HepG2 (cell line): ENCODE measurements around the gene CUEDC2. TPM values are rescaled to one million over a fixed set of nuclear protein-coding genes. Genes with fewer than 3 reads are reported as not detected.
A peak's percentile ranks its signal among the peaks of the same experiment; 100 is the strongest.

Source experiments
- CBX5 ChIP-seq: sonication (generic); formaldehyde crosslinking; IDR thresholded peaks from 2 replicates; pipeline ENCODE4 v1.4.0; 2020; ENCODE audit warnings: missing genetic modification reagents, borderline replicate concordance
- DR1 ChIP-seq: sonication (generic); formaldehyde crosslinking; IDR thresholded peaks from 2 replicates; pipeline ENCODE4 v1.8.0; 2021; ENCODE audit warnings: mild to moderate bottlenecking, missing genetic modification reagents, inconsistent platforms
- DZIP1 ChIP-seq: sonication (generic); formaldehyde crosslinking; IDR thresholded peaks from 2 replicates; pipeline ENCODE4 v1.5.0; 2020; ENCODE audit warnings: mild to moderate bottlenecking, missing genetic modification reagents
- HOXA5 ChIP-seq: sonication (generic); formaldehyde crosslinking; IDR thresholded peaks from 2 replicates; pipeline ENCODE4 v1.4.0; 2020; ENCODE audit warnings: missing genetic modification reagents
- MXD1 ChIP-seq: sonication (generic); formaldehyde crosslinking; IDR thresholded peaks from 2 replicates; pipeline ENCODE4 v1.4.0; 2020; ENCODE audit warnings: mild to moderate bottlenecking, missing genetic modification reagents
- NFYC ChIP-seq: IDR thresholded peaks from 2 replicates; pipeline ENCODE4 v1.6.1; 2016; ENCODE audit warnings: missing genetic modification reagents, missing compliant biosample characterization
- SOX13 ChIP-seq, 3 experiments: fragments of 450-650 bp in 1 of 3; sonication (generic) in 1 of 3; formaldehyde crosslinking in 1 of 3; IDR thresholded peaks in 2 of 3; conservative IDR thresholded peaks in 1 of 3; 2 replicates each; pipeline versions ENCODE4 v1.5.0 to v1.6.1; 2016 to 2020; ENCODE audit warnings: antibody characterized with exemption in 1 of 3, mild to moderate bottlenecking in 1 of 3, missing compliant biosample characterization in 1 of 3, missing genetic modification reagents in 1 of 3, moderate library complexity in 1 of 3
- SP5 ChIP-seq: IDR thresholded peaks from 2 replicates; pipeline ENCODE4 v1.6.1; 2016; ENCODE audit warnings: low read depth, borderline replicate concordance
- TBX2 ChIP-seq: sonication (generic); formaldehyde crosslinking; IDR thresholded peaks from 2 replicates; pipeline ENCODE4 v1.5.0; 2020; ENCODE audit warnings: missing genetic modification reagents, mild to moderate bottlenecking, borderline replicate concordance
- XRCC5 ChIP-seq: fragments of 200-400 bp; formaldehyde crosslinking; optimal IDR thresholded peaks from 2 replicates; pipeline ENCODE3; 2017; ENCODE audit warnings: mild to moderate bottlenecking, low read length
- ZBTB2 ChIP-seq: sonication (generic); formaldehyde crosslinking; IDR thresholded peaks from 2 replicates; pipeline ENCODE4 v1.8.0; 2022; ENCODE audit warnings: low read depth, missing genetic modification reagents
- ZBTB25 ChIP-seq: IDR thresholded peaks from 2 replicates; pipeline ENCODE4 v1.6.1; 2018; ENCODE audit warnings: missing genetic modification reagents
- ZNF143 ChIP-seq: sonication (generic); formaldehyde crosslinking; IDR thresholded peaks from 2 replicates; pipeline ENCODE4 v1.4.0; 2020; ENCODE audit warnings: missing genetic modification reagents
- ZNF235 ChIP-seq: sonication (generic); formaldehyde crosslinking; IDR thresholded peaks from 2 replicates; pipeline ENCODE4 v1.8.1; 2023; ENCODE audit warnings: mild to moderate bottlenecking, missing genetic modification reagents, borderline replicate concordance
- ZNF704 ChIP-seq: sonication (generic); formaldehyde crosslinking; IDR thresholded peaks from 2 replicates; pipeline ENCODE4 v1.8.1; 2023; ENCODE audit warnings: mild to moderate bottlenecking, inconsistent platforms, moderate library complexity, missing genetic modification reagents, borderline replicate concordance
- ZNF841 ChIP-seq: sonication (generic); formaldehyde crosslinking; IDR thresholded peaks from 2 replicates; pipeline ENCODE4 v1.8.1; 2023; ENCODE audit warnings: missing genetic modification reagents, borderline replicate concordance
- polyA plus RNA-seq, 8 experiments: library from polyadenylated mRNA; depleted of rRNA in 3 of 8; stranded (reverse) in 7 of 8; unstranded in 1 of 8; fragments of >200 nt; fragmentation: Illumina TruSeq in 4 of 8; extraction: Trizol in 4 of 8; gene quantifications; 2 replicates each; pipeline versions ENCODE4 v1.2.1 to v1.2.3, GENCODE V29; 2011 to 2016; ENCODE audit warnings: low read depth in 4 of 8, missing spikeins in 1 of 8, mixed read lengths in 1 of 8; ENCODE audit not compliant: insufficient read depth in 1 of 8
- total RNA-seq, 5 experiments: library from RNA; depleted of rRNA; stranded (reverse); fragments of >200 nt; fragmentation: Illumina TruSeq; extraction: Trizol; gene quantifications; 2 replicates each; pipeline ENCODE4 v1.2.3, GENCODE V29; 2016; ENCODE audit warnings: low read depth in 1 of 5
- TF ChIP-seq, protein P1 (sequence below): sonication (generic); formaldehyde crosslinking; IDR thresholded peaks from 2 replicates; pipeline ENCODE4 v1.5.1; 2020; ENCODE audit warnings: missing genetic modification reagents, mild to moderate bottlenecking, borderline replicate concordance
- TF ChIP-seq, protein P2 (sequence below): sonication (generic); formaldehyde crosslinking; IDR thresholded peaks from 2 replicates; pipeline ENCODE4 v1.8.1; 2023; ENCODE audit warnings: mild to moderate bottlenecking, missing genetic modification reagents

Gene CUEDC2
- total and polyA plus RNA-seq, 2 of the 13 experiments (the other 11 are each of a cell fraction or from before 2014, with no cell fraction given): 13.1 to 18.4 TPM

- peak; percentile 75; the same call in 1 of the 2 replicates for TF ChIP-seq ZBTB25 (CRISPR knock-in tag)
- peak; percentile 89 for TF ChIP-seq MXD1
- peak; percentile 37; the same call in 1 of the 2 replicates for TF ChIP-seq HOXA5
- TF ChIP-seq ZBTB2 (CRISPR knock-in tag): peak; percentile 63; the same call in 1 of the 2 replicates
- TF ChIP-seq, protein P1, sequence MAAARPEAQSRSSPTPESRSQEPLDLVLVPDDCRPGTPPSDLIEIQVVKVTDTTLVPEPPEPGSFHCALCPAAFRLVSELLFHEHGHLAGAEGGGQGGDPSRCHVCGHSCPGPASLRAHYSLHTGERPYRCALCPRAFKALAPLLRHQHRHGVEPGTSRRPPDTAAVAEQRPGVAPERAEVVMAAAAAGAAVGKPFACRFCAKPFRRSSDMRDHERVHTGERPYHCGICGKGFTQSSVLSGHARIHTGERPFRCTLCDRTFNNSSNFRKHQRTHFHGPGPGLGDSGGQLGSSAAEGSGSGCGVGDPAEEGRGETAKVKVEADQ (CRISPR knock-in tag): 0 out of 2 replicates have a peak, but pooled peaks have one; percentile 73
- TF ChIP-seq XRCC5: peak; percentile 98
- TF ChIP-seq SP5 (CRISPR knock-in tag): peak; percentile 47; the same call in 1 of the 2 replicates
- peak; percentile 93; the same call in 1 of the 2 replicates for TF ChIP-seq CBX5 (CRISPR knock-in tag)
- no peak for TF ChIP-seq ZNF704 (CRISPR knock-in tag)
- peak; percentile 70; the same call in 1 of the 2 replicates for TF ChIP-seq DZIP1
- TF ChIP-seq ZNF143 (CRISPR knock-in tag): 0 out of 2 replicates have a peak, but pooled peaks have one; percentile 21
- no peak for TF ChIP-seq ZNF841 (CRISPR knock-in tag)
- TF ChIP-seq, protein P2, sequence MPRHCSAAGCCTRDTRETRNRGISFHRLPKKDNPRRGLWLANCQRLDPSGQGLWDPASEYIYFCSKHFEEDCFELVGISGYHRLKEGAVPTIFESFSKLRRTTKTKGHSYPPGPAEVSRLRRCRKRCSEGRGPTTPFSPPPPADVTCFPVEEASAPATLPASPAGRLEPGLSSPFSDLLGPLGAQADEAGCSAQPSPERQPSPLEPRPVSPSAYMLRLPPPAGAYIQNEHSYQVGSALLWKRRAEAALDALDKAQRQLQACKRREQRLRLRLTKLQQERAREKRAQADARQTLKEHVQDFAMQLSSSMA (CRISPR knock-in tag): peak; percentile 60; the same call in 1 of the 2 replicates
- peak; percentile 89 for TF ChIP-seq TBX2 (CRISPR knock-in tag)
- TF ChIP-seq SOX13 (IDR thresholded peaks at IDR 0.05): no peak
- TF ChIP-seq SOX13 (CRISPR knock-in tag; conservative IDR thresholded peaks at IDR 0.05 in 1 of 2, IDR thresholded peaks at IDR 0.05 in 1 of 2): peak in 1 of 2 experiments; percentile 47; a peak in 1 of 4 replicates
- peak; percentile 96 for TF ChIP-seq ZNF235 (CRISPR knock-in tag)
- peak; percentile 83 for TF ChIP-seq DR1
- TF ChIP-seq NFYC: peak; percentile 59; the same call in 1 of the 2 replicates
These were observed 33.0 kb downstream of the CUEDC2 start (continued) for GRCh38 chr10:102399217-102400021.
